HFF-Myc (cell line): ENCODE data around the gene SLPI.

Experiments
- DNase-seq: peaks from one replicate; pipeline ENCODE4 v3.0.0-alpha.2; 2011; ENCODE audit warnings: low read depth; ENCODE audit errors: extremely low read depth
- H3K4me3 ChIP-seq: replicated peaks from 2 replicates; pipeline ENCODE4 v1.5.1; 2011; ENCODE audit warnings: low read depth, mild to moderate bottlenecking, control low read depth, low read length
- CTCF ChIP-seq: IDR thresholded peaks from 2 replicates; pipeline ENCODE4 v1.5.1; 2012; ENCODE audit warnings: mild to moderate bottlenecking, low read depth, low read length, control low read depth; ENCODE audit errors: missing control alignments

SLPI gene

GRCh38 chr20:45258664-45259063 is 4.3 kb upstream of the SLPI start:
- H3K4me3 ChIP-seq, result no peak overlapping the region
- TF ChIP-seq CTCF, result no peak
- no peak for DNase-seq

- no peak for DNase-seq
- no peak overlapping the region for H3K4me3 ChIP-seq
- no peak for TF ChIP-seq CTCF
Measured at GRCh38 chr20:45258259-45258658, 3.9 kb upstream of the SLPI start.

GRCh38 chr20:45257711-45258110 is 3.3 kb upstream of the SLPI start:
- no peak overlapping the region for H3K4me3 ChIP-seq
- no peak for TF ChIP-seq CTCF
- no peak for DNase-seq

GRCh38 chr20:45257161-45257560 is 2.8 kb upstream of the SLPI start:
- no peak for TF ChIP-seq CTCF
- no peak overlapping the region for H3K4me3 ChIP-seq
- DNase-seq, result no peak

- H3K4me3 ChIP-seq, result no peak overlapping the region
- DNase-seq, result no peak
- TF ChIP-seq CTCF, result no peak
Measured at GRCh38 chr20:45253261-45253660, 1.1 kb downstream of the SLPI start.

- TF ChIP-seq CTCF, result no peak
- no peak overlapping the region for H3K4me3 ChIP-seq
- no peak for DNase-seq
Measured at GRCh38 chr20:45251884-45252560, 2.3 kb downstream of the SLPI start.

GRCh38 chr20:45248609-45249008 is 5.8 kb downstream of the SLPI start:
- H3K4me3 ChIP-seq, result no peak overlapping the region
- no peak for TF ChIP-seq CTCF
- no peak for DNase-seq
